ENCODE measurements around the gene ORC2. TPM values are rescaled to one million over a fixed set of nuclear protein-coding genes. Genes with fewer than 3 reads are reported as not detected.
"Not testable (repeated sequence)": the region's sequence is repeated elsewhere in the genome, so short reads cannot be mapped to it uniquely, and the experiment has no call there.

The ORC2 gene
- total and polyA plus RNA-seq, 3 experiments from 2014 or later: 8.5 to 51.9 (median 47.9) TPM

- peaks cover 8% of the 10 kb centered on the region for H3K36me3 ChIP-seq (ENCODE audit: insufficient read depth, low read length)
- no peaks in the 10 kb centered on the region for H3K4me1 ChIP-seq (ENCODE audit: insufficient read depth, low read length)
- Mint-ChIP-seq H3K9me3 (no peaks in the 10 kb centered on the region), H3K36me3 (peaks cover 0 to 36% (median 9%) of the 10 kb centered on the region in 3 donors), H3K27me3 (no peaks in the 10 kb centered on the region), H3K4me1 (no peaks in the 10 kb centered on the region), H3K4me3 (no peak overlapping the region), H3K27ac (no peak overlapping the region)
- no peak overlapping the region for H3K4me3 ChIP-seq (ENCODE audit: low read length)
- no peaks in the 10 kb centered on the region for H3K9me3 ChIP-seq (ENCODE audit: low read length)
- DNase-seq: no peak
- POLR2A ChIA-PET: interaction anchor here (0.5 kb wide), 1 partner anchor 284 kb away, joined by 6 read pairs; no protein-coding TSS in a partner anchor
- CTCF ChIA-PET: interaction anchor here (2.3 kb wide), 1 partner anchor 14 kb away, joined by 8 read pairs; the partner anchor contains the start of gene ORC2
- H3K27ac ChIP-seq (ENCODE audit: low read depth, low read length): no peak overlapping the region
- no peaks in the 10 kb centered on the region for H3K27me3 ChIP-seq (ENCODE audit: insufficient read depth, low read length, poor library complexity, severe bottlenecking)
Measured at GRCh38 chr2:200976710-200977109, 13.2 kb upstream of the ORC2 start.

- DNase-seq: no peak
- H3K27me3 Mint-ChIP-seq: no peaks in the 10 kb centered on the region
- no peak overlapping the region for H3K4me3 Mint-ChIP-seq
- POLR2A ChIA-PET: no interaction called here
- Histone ChIP-seq H3K36me3 (ENCODE audit: insufficient read depth, low read length) (peaks cover 2% of the 10 kb centered on the region), H3K9me3 (ENCODE audit: low read length) (no peaks in the 10 kb centered on the region), H3K4me3 (ENCODE audit: low read length) (no peak overlapping the region), H3K27ac (ENCODE audit: low read depth, low read length) (no peak overlapping the region), H3K27me3 (ENCODE audit: insufficient read depth, low read length, poor library complexity, severe bottlenecking) (no peaks in the 10 kb centered on the region), H3K4me1 (ENCODE audit: insufficient read depth, low read length) (no peaks in the 10 kb centered on the region)
- H3K4me1 Mint-ChIP-seq: no peaks in the 10 kb centered on the region
- H3K9me3 Mint-ChIP-seq: no peaks in the 10 kb centered on the region
- H3K27ac Mint-ChIP-seq: no peak overlapping the region
- H3K36me3 Mint-ChIP-seq: peaks cover 0 to 25% (median under 1%) of the 10 kb centered on the region in 3 donors
- CTCF ChIA-PET: interaction anchor here (0.6 to 2.3 kb wide), 2 partner anchors 13 to 324 kb away, joined by 3 to 8 read pairs; partner anchors contain the start of gene ORC2
Measured at GRCh38 chr2:200975672-200976071, 12.2 kb upstream of the ORC2 start.

GRCh38 chr2:200970057-200970456 lies 6.6 kb upstream of the ORC2 start:
- H3K4me1 ChIP-seq (ENCODE audit: insufficient read depth, low read length): peaks cover 11% of the 10 kb centered on the region
- H3K4me3 ChIP-seq (ENCODE audit: low read length); POLR2A ChIA-PET; DNase-seq; H3K27ac ChIP-seq (ENCODE audit: low read depth, low read length); H3K27me3 Mint-ChIP-seq; H3K36me3 Mint-ChIP-seq; H3K36me3 ChIP-seq (ENCODE audit: insufficient read depth, low read length); H3K27me3 ChIP-seq (ENCODE audit: insufficient read depth, low read length, poor library complexity, severe bottlenecking); H3K9me3 ChIP-seq (ENCODE audit: low read length); H3K4me3 Mint-ChIP-seq; H3K9me3 Mint-ChIP-seq: not testable (repeated sequence)
- peak overlapping the region in 1 of 8 donors; percentile 30 for H3K27ac Mint-ChIP-seq
- H3K4me1 Mint-ChIP-seq: peaks cover 20 to 27% (median 20%) of the 10 kb centered on the region in 3 donors
- CTCF ChIA-PET: interaction anchor here (0.8 to 2.0 kb wide), 3 partner anchors 14 to 148 kb away, joined by 3 to 4 read pairs (median 4); no protein-coding TSS in a partner anchor

GRCh38 chr2:200968735-200969134 lies 5.3 kb upstream of the ORC2 start:
- Mint-ChIP-seq H3K4me1 (peaks cover 31 to 40% (median 32%) of the 10 kb centered on the region in 3 donors), H3K36me3 (peaks cover 0 to 9% (median 0%) of the 10 kb centered on the region in 3 donors), H3K9me3 (no peaks in the 10 kb centered on the region), H3K27ac (peak overlapping the region; percentile 0 to 75 (median 12)), H3K4me3 (no peak overlapping the region), H3K27me3 (no peaks in the 10 kb centered on the region)
- ChIA-PET POLR2A (no interaction called here), CTCF (interaction anchor here (1.5 kb wide), 1 partner anchor 190 kb away, joined by 4 read pairs; no protein-coding TSS in a partner anchor)
- Histone ChIP-seq H3K27me3 (ENCODE audit: insufficient read depth, low read length, poor library complexity, severe bottlenecking) (no peaks in the 10 kb centered on the region), H3K9me3 (ENCODE audit: low read length) (no peaks in the 10 kb centered on the region), H3K36me3 (ENCODE audit: insufficient read depth, low read length) (no peaks in the 10 kb centered on the region), H3K4me1 (ENCODE audit: insufficient read depth, low read length) (peaks cover 19% of the 10 kb centered on the region), H3K27ac (ENCODE audit: low read depth, low read length) (no peak overlapping the region), H3K4me3 (ENCODE audit: low read length) (no peak overlapping the region)
- DNase-seq: no peak

- no peaks in the 10 kb centered on the region for H3K9me3 ChIP-seq (ENCODE audit: low read length)
- POLR2A ChIA-PET: no interaction called here
- H3K27ac Mint-ChIP-seq: peak overlapping the region in 3 of 8 donors; percentile 0 to 23 (median 17)
Measured at GRCh38 chr2:200968162-200968561, 4.7 kb upstream of the ORC2 start.

GRCh38 chr2:200966770-200967169 lies 3.3 kb upstream of the ORC2 start:
- peaks cover 0 to 16% (median 0%) of the 10 kb centered on the region in 3 donors for H3K36me3 Mint-ChIP-seq
- no peak overlapping the region for H3K4me3 Mint-ChIP-seq
- CTCF ChIA-PET: interaction anchor here (0.9 to 1.6 kb wide), 3 partner anchors 35 to 211 kb away, joined by 3 to 4 read pairs (median 3); no protein-coding TSS in a partner anchor
- Histone ChIP-seq H3K27ac (ENCODE audit: low read depth, low read length) (no peak overlapping the region), H3K4me3 (ENCODE audit: low read length) (no peak overlapping the region), H3K9me3 (ENCODE audit: low read length) (no peaks in the 10 kb centered on the region), H3K36me3 (ENCODE audit: insufficient read depth, low read length) (no peaks in the 10 kb centered on the region), H3K27me3 (ENCODE audit: insufficient read depth, low read length, poor library complexity, severe bottlenecking) (no peaks in the 10 kb centered on the region), H3K4me1 (ENCODE audit: insufficient read depth, low read length) (peaks cover 32% of the 10 kb centered on the region)
- POLR2A ChIA-PET: no interaction called here
- DNase-seq: no peak
- peak overlapping the region in 3 of 8 donors; percentile 12 to 60 (median 20) for H3K27ac Mint-ChIP-seq
- no peaks in the 10 kb centered on the region for H3K9me3 Mint-ChIP-seq
- peaks cover 48 to 59% (median 51%) of the 10 kb centered on the region in 3 donors for H3K4me1 Mint-ChIP-seq
- peaks cover 0 to 2% of the 10 kb centered on the region in 2 donors for H3K27me3 Mint-ChIP-seq

More at GRCh38 chr2:200968162-200968561, 4.7 kb upstream of the ORC2 start:
- Histone ChIP-seq H3K27me3 (ENCODE audit: insufficient read depth, low read length, poor library complexity, severe bottlenecking) (no peaks in the 10 kb centered on the region), H3K36me3 (ENCODE audit: insufficient read depth, low read length) (no peaks in the 10 kb centered on the region), H3K4me1 (ENCODE audit: insufficient read depth, low read length) (peaks cover 19% of the 10 kb centered on the region), H3K27ac (ENCODE audit: low read depth, low read length) (no peak overlapping the region), H3K4me3 (ENCODE audit: low read length) (no peak overlapping the region)
- CTCF ChIA-PET: interaction anchor here (1.2 to 1.5 kb wide), 2 partner anchors 11 to 190 kb away, joined by 3 to 4 read pairs; no protein-coding TSS in a partner anchor
- Mint-ChIP-seq H3K4me1 (peaks cover 34 to 45% (median 37%) of the 10 kb centered on the region in 3 donors), H3K27me3 (peaks cover 0 to 2% of the 10 kb centered on the region in 2 donors), H3K9me3 (no peaks in the 10 kb centered on the region), H3K4me3 (no peak overlapping the region), H3K36me3 (peaks cover 0 to 14% (median 0%) of the 10 kb centered on the region in 3 donors)
- no peak for DNase-seq

- Mint-ChIP-seq H3K27ac (peak overlapping the region; percentile 69 to 99 (median 98)), H3K36me3 (peaks cover 0 to 13% (median 0%) of the 10 kb centered on the region in 3 donors), H3K4me1 (peaks cover 57 to 71% (median 67%) of the 10 kb centered on the region in 3 donors), H3K27me3 (peaks cover 0 to 2% of the 10 kb centered on the region in 2 donors), H3K4me3 (peak overlapping the region; percentile 97 to 99 (median 97)), H3K9me3 (no peaks in the 10 kb centered on the region)
- DNase-seq: no peak
- POLR2A ChIA-PET: interaction anchor here (1.0 to 2.3 kb wide), 5 partner anchors 52 to 269 kb away, joined by 3 to 11 read pairs (median 4); partner anchors contain the start of gene CFLAR
- CTCF ChIA-PET: interaction anchor here (0.7 to 2.2 kb wide), 10 partner anchors 11 to 252 kb away, joined by 3 to 16 read pairs (median 5); partner anchors contain the start of genes CASP10 and CFLAR
- Histone ChIP-seq H3K4me3 (ENCODE audit: low read length) (peak overlapping the region; percentile 93), H3K27me3 (ENCODE audit: insufficient read depth, low read length, poor library complexity, severe bottlenecking) (no peaks in the 10 kb centered on the region), H3K4me1 (ENCODE audit: insufficient read depth, low read length) (peaks cover 42% of the 10 kb centered on the region), H3K36me3 (ENCODE audit: insufficient read depth, low read length) (no peaks in the 10 kb centered on the region), H3K27ac (ENCODE audit: low read depth, low read length) (peak overlapping the region; percentile 74), H3K9me3 (ENCODE audit: low read length) (no peaks in the 10 kb centered on the region)
Measured at GRCh38 chr2:200964498-200964897, 1.0 kb upstream of the ORC2 start.

GRCh38 chr2:200963918-200964252 lies 425 bp upstream of the ORC2 start:
- H3K27ac ChIP-seq (ENCODE audit: low read depth, low read length): peak overlapping the region; percentile 74
- DNase-seq; H3K36me3 ChIP-seq (ENCODE audit: insufficient read depth, low read length); H3K27me3 ChIP-seq (ENCODE audit: insufficient read depth, low read length, poor library complexity, severe bottlenecking); H3K9me3 Mint-ChIP-seq; H3K9me3 ChIP-seq (ENCODE audit: low read length); H3K27me3 Mint-ChIP-seq: not testable (repeated sequence)
- H3K4me3 ChIP-seq (ENCODE audit: low read length): peak overlapping the region; percentile 93
- H3K4me1 Mint-ChIP-seq: peaks cover 60 to 73% (median 69%) of the 10 kb centered on the region in 3 donors
- H3K36me3 Mint-ChIP-seq: peaks cover 0 to 19% (median 2%) of the 10 kb centered on the region in 3 donors
- H3K27ac Mint-ChIP-seq: peak overlapping the region; percentile 98 to 100 (median 98)
- ChIA-PET CTCF (interaction anchor here (0.7 to 2.9 kb wide), 23 partner anchors 8 to 268 kb away, joined by 3 to 31 read pairs (median 5); partner anchors contain the start of genes CASP10, CFLAR, HYCC2 and NDUFB3), POLR2A (interaction anchor here (0.7 to 2.3 kb wide), 11 partner anchors 74 to 298 kb away, joined by 3 to 17 read pairs (median 6); partner anchors contain the start of genes CFLAR and CLK1)
- H3K4me3 Mint-ChIP-seq: peak overlapping the region; percentile 97 to 99 (median 97)
- H3K4me1 ChIP-seq (ENCODE audit: insufficient read depth, low read length): peaks cover 37% of the 10 kb centered on the region
